ENCODE data around the gene IFNGR1. TPM values are rescaled to one million over a fixed set of nuclear protein-coding genes. Genes with fewer than 3 reads are reported as not detected.
"Not testable (repeated sequence)": the region's sequence is repeated elsewhere in the genome, so short reads cannot be mapped to it uniquely, and the experiment has no call there.

IFNGR1 gene
- total RNA-seq, 1 donor from 2014 or later, result 23.0 TPM

- Mint-ChIP-seq H3K4me1 (peaks cover 26% of the 10 kb centered on the region), H3K36me3 (ENCODE audit: low read depth) (peaks cover 9% of the 10 kb centered on the region), H3K4me3 (peak overlapping the region; percentile 54), H3K9me3 (peaks cover 2% of the 10 kb centered on the region), H3K27me3 (ENCODE audit: low read depth) (peaks cover 2% of the 10 kb centered on the region), H3K27ac (ENCODE audit: unreplicated experiment) (no peak overlapping the region)
- no peak for DNase-seq (ENCODE audit: low read depth, low spot score)
- TF ChIP-seq, protein P1, sequence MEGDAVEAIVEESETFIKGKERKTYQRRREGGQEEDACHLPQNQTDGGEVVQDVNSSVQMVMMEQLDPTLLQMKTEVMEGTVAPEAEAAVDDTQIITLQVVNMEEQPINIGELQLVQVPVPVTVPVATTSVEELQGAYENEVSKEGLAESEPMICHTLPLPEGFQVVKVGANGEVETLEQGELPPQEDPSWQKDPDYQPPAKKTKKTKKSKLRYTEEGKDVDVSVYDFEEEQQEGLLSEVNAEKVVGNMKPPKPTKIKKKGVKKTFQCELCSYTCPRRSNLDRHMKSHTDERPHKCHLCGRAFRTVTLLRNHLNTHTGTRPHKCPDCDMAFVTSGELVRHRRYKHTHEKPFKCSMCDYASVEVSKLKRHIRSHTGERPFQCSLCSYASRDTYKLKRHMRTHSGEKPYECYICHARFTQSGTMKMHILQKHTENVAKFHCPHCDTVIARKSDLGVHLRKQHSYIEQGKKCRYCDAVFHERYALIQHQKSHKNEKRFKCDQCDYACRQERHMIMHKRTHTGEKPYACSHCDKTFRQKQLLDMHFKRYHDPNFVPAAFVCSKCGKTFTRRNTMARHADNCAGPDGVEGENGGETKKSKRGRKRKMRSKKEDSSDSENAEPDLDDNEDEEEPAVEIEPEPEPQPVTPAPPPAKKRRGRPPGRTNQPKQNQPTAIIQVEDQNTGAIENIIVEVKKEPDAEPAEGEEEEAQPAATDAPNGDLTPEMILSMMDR (conservative IDR thresholded peaks at IDR 0.05), result no peak
Observed at GRCh38 chr6:137216106-137216505, 3.1 kb downstream of the IFNGR1 start.

DNA sequence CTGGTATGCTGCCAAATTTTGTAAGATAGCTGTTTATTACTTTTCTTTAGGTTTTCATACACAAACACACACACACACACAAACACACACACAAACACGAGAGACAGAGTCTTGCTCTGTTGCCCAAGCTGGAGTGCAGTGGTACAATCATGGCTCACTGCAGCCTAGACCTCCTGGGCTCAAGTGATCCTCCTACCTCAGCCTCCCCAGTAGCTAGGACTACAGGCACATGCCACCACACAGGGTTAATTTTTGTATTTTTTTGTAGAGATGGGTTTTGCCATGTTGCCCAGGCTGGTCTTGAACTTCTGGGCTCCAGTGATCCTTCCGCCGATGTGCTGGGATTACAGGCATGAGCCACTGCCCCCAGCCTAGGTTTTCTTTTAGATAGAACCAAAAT, 3.6 kb downstream of the IFNGR1 start:
- not testable (repeated sequence) for H3K4me3 Mint-ChIP-seq; H3K27ac Mint-ChIP-seq (ENCODE audit: unreplicated experiment); H3K9me3 Mint-ChIP-seq; DNase-seq (ENCODE audit: low read depth, low spot score); H3K27me3 Mint-ChIP-seq (ENCODE audit: low read depth)
- Mint-ChIP-seq H3K4me1 (peaks cover 26% of the 10 kb centered on the region), H3K36me3 (ENCODE audit: low read depth) (peaks cover 13% of the 10 kb centered on the region)

- Mint-ChIP-seq H3K4me3 (no peak overlapping the region), H3K4me1 (peaks cover 23% of the 10 kb centered on the region), H3K9me3 (peaks cover 4% of the 10 kb centered on the region), H3K36me3 (ENCODE audit: low read depth) (peaks cover 19% of the 10 kb centered on the region), H3K27ac (ENCODE audit: unreplicated experiment) (no peak overlapping the region), H3K27me3 (ENCODE audit: low read depth) (no peaks in the 10 kb centered on the region)
- no peak for DNase-seq (ENCODE audit: low read depth, low spot score)
- TF ChIP-seq, protein P1 (conservative IDR thresholded peaks at IDR 0.05), result no peak
Observed at GRCh38 chr6:137214931-137215330, 4.3 kb downstream of the IFNGR1 start.

DNA sequence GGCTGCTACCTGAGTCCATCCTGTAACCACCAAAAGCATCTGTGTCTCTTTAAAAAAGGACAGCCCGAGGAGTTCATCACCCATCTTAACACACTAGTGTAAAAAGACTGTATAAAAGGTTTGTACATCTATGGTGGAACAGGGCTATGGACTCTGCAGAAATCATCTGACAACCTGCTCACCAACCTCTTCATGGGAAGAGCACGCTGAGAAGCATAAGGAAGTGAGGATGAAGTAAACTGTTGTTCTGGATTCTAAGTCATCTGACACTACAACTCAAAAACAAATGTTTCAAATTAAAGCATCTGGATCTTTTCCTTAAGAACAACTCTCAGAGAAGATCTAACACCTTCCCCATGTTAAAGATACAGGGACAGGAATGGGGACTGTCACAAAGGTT, 5.4 kb downstream of the IFNGR1 start:
- DNase-seq (ENCODE audit: low read depth, low spot score), result no peak
- Mint-ChIP-seq H3K27ac (ENCODE audit: unreplicated experiment) (no peak overlapping the region), H3K36me3 (ENCODE audit: low read depth) (peaks cover 29% of the 10 kb centered on the region), H3K9me3 (peaks cover 14% of the 10 kb centered on the region), H3K4me3 (no peak overlapping the region), H3K27me3 (ENCODE audit: low read depth) (no peaks in the 10 kb centered on the region), H3K4me1 (peaks cover 18% of the 10 kb centered on the region)
- TF ChIP-seq, protein P1 (conservative IDR thresholded peaks at IDR 0.05), result no peak

DNA sequence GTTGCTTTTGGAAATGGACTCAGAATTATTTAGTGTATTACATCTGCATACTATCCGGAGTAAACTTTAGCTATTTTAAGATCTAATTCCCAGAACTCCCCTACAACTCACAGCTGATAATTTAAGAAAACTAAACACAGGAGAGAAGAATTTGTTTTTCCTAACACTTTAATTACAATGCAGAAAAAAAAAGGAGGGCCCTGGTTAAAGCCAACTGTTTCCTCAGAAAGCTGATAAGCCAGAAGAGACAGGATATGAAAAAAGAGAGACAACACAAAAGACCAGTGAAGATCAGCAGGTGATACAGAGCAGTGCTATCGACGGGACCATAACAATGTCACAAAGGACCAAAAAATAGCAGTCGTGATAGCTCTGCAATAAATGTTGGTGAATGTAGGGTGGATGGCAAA, 5.8 kb downstream of the IFNGR1 start:
- peaks cover 14% of the 10 kb centered on the region for H3K4me1 Mint-ChIP-seq
- no peak overlapping the region for H3K4me3 Mint-ChIP-seq
- H3K36me3 Mint-ChIP-seq (ENCODE audit: low read depth), result peaks cover 29% of the 10 kb centered on the region
- H3K9me3 Mint-ChIP-seq, result peaks cover 14% of the 10 kb centered on the region
- no peak overlapping the region for H3K27ac Mint-ChIP-seq (ENCODE audit: unreplicated experiment)
- TF ChIP-seq, protein P1 (conservative IDR thresholded peaks at IDR 0.05), result no peak
- DNase-seq (ENCODE audit: low read depth, low spot score), result no peak
- no peaks in the 10 kb centered on the region for H3K27me3 Mint-ChIP-seq (ENCODE audit: low read depth)

- H3K4me1 Mint-ChIP-seq, result no peaks in the 10 kb centered on the region
- no peaks in the 10 kb centered on the region for H3K27me3 Mint-ChIP-seq (ENCODE audit: low read depth)
- no peak for DNase-seq (ENCODE audit: low read depth, low spot score)
- TF ChIP-seq, protein P1 (conservative IDR thresholded peaks at IDR 0.05), result no peak
- H3K36me3 Mint-ChIP-seq (ENCODE audit: low read depth), result peaks cover 38% of the 10 kb centered on the region
- H3K27ac Mint-ChIP-seq (ENCODE audit: unreplicated experiment), result no peak overlapping the region
- H3K4me3 Mint-ChIP-seq, result no peak overlapping the region
- H3K9me3 Mint-ChIP-seq, result peaks cover 21% of the 10 kb centered on the region
Observed at GRCh38 chr6:137211910-137212309, 7.3 kb downstream of the IFNGR1 start.

Measured in neural crest cell (in vitro differentiated cells).